Ovary (tissue), 3 donors: ENCODE data around the gene CCR3.

ENCODE experiments used
- CTCF ChIP-seq, 3 donors: fragments of 450-650 bp in 2 of 3; fragments of 200-600 bp in 1 of 3; IDR thresholded peaks; one replicate each; pipeline versions ENCODE4 v1.5.1 to v1.8.0; 2016 to 2022; ENCODE audit warnings: antibody characterized with exemption in 3 of 3, mild to moderate bottlenecking in 1 of 3
- EP300 ChIP-seq: sonication (generic); formaldehyde crosslinking; IDR thresholded peaks from one replicate; pipeline ENCODE4 v1.6.1; 2017; ENCODE audit warnings: antibody characterized with exemption
- POLR2A ChIP-seq: fragments of 450-650 bp; IDR thresholded peaks from one replicate; pipeline ENCODE4 v1.6.1; 2017; ENCODE audit warnings: antibody characterized with exemption, mild to moderate bottlenecking, moderate library complexity
- donor health status: DM: no; HTN: no; CAD: no.

GRCh38 chr3:46282041-46282440 lies 39.8 kb downstream of the CCR3 start:
- no peak for TF ChIP-seq CTCF (IDR thresholded peaks at IDR 0.05)
- no peak for TF ChIP-seq POLR2A
- no peak for TF ChIP-seq EP300
